K562 (cell line): ENCODE results near the gene ARMH4. TPM values are rescaled to one million over a fixed set of nuclear protein-coding genes. Genes with fewer than 3 reads are reported as not detected.

ENCODE experiments used
- ASH1L ChIP-seq: fragments of 450-650 bp; IDR thresholded peaks from 2 replicates; pipeline ENCODE4 v1.6.1; 2018; ENCODE audit warnings: borderline replicate concordance, mild to moderate bottlenecking, low read depth; ENCODE audit not compliant: partially characterized antibody
- BHLHE40 ChIP-seq: IDR thresholded peaks from 2 replicates; pipeline ENCODE4 v1.6.1; 2011; ENCODE audit warnings: low read length, improper control_type of control experiment
- BRD9 ChIP-seq: fragments of 450-650 bp; IDR thresholded peaks from 2 replicates; pipeline ENCODE4 v1.6.1; 2018; ENCODE audit warnings: low read depth; ENCODE audit not compliant: partially characterized antibody
- CREM ChIP-seq: IDR thresholded peaks from 2 replicates; pipeline ENCODE4 v1.6.1; 2014; ENCODE audit warnings: antibody characterized with exemption, low read depth
- CTBP1 ChIP-seq: fragments of 450-650 bp; IDR thresholded peaks from 2 replicates; pipeline ENCODE4 v1.6.1; 2016; ENCODE audit warnings: borderline replicate concordance
- GATAD2B ChIP-seq: fragments of 450-650 bp; IDR thresholded peaks from 2 replicates; pipeline ENCODE4 v1.6.1; 2017; ENCODE audit warnings: mild to moderate bottlenecking, borderline replicate concordance
- GTF2A2 ChIP-seq: IDR thresholded peaks from 2 replicates; pipeline ENCODE4 v1.6.1; 2016; ENCODE audit warnings: mild to moderate bottlenecking, missing genetic modification characterization, missing compliant biosample characterization
- POLR2B ChIP-seq: fragments of 450-650 bp; IDR thresholded peaks from 2 replicates; pipeline ENCODE4 v1.6.1; 2018; ENCODE audit warnings: low read depth; ENCODE audit not compliant: partially characterized antibody
- PPARD ChIP-seq: fragments of 250-450 bp; sonication (Bioruptor Pico); IDR thresholded peaks from 2 replicates; pipeline ENCODE4 v1.8.0; 2022; ENCODE audit warnings: inconsistent platforms, mild to moderate bottlenecking, moderate library complexity
- SREBF2 ChIP-seq: sonication (generic); formaldehyde crosslinking; IDR thresholded peaks from 2 replicates; pipeline ENCODE4 v1.4.0; 2020; ENCODE audit warnings: mild to moderate bottlenecking, missing genetic modification reagents
- TEAD4 ChIP-seq, 2 experiments: sonication (generic) in 1 of 2; formaldehyde crosslinking in 1 of 2; IDR thresholded peaks; 2 replicates each; pipeline versions ENCODE4 v1.6.1 to v1.8.0; 2012 to 2022; ENCODE audit warnings: borderline replicate concordance in 1 of 2, inconsistent platforms in 1 of 2, low read length in 1 of 2, mild to moderate bottlenecking in 1 of 2, missing genetic modification reagents in 1 of 2
- ZBTB7A ChIP-seq: IDR thresholded peaks from 2 replicates; pipeline ENCODE4 v1.6.1; 2011; ENCODE audit warnings: low read depth, mild to moderate bottlenecking, low read length, moderate library complexity, borderline replicate concordance; ENCODE audit not compliant: control insufficient read depth
- ZC3H11A ChIP-seq: IDR thresholded peaks from 2 replicates; pipeline ENCODE4 v1.6.1; 2012; ENCODE audit warnings: low read depth, low read length, improper control_type of control experiment
- ZC3H8 ChIP-seq: fragments of 450-650 bp; IDR thresholded peaks from 2 replicates; pipeline ENCODE4 v1.6.1; 2017
- ZNF644 ChIP-seq: fragments of 200-800 bp; sonication (Bioruptor generic); IDR thresholded peaks from 2 replicates; pipeline ENCODE4 v1.6.1; 2016; ENCODE audit warnings: low read depth, missing genetic modification characterization, missing compliant biosample characterization
- polyA plus RNA-seq, 8 experiments: library from polyadenylated mRNA; depleted of rRNA in 4 of 8; stranded (reverse) in 5 of 8; unstranded in 3 of 8; fragments of >200 nt; fragmentation: Nextera tagmentation in 2 of 8; fragmentation: Illumina TruSeq in 1 of 8; extraction: Ambion mirVana in 2 of 8; extraction: Trizol in 1 of 8; gene quantifications; 2 replicates each; pipeline versions ENCODE4 v1.2.1 to v1.2.3, GENCODE V29; 2011 to 2014; ENCODE audit warnings: inconsistent platforms in 1 of 8, missing spikeins in 1 of 8
- total RNA-seq, 7 experiments: library from RNA; depleted of rRNA in 6 of 7; stranded (reverse); fragments of >200 nt in 6 of 7; fragmentation: Illumina TruSeq in 2 of 7; extraction: Trizol in 2 of 7; gene quantifications; 2 replicates each; pipeline versions ENCODE4 v1.2.1 to v1.2.3, GENCODE V29; 2011 to 2021; ENCODE audit warnings: low replicate concordance in 1 of 7
- TF ChIP-seq, protein P1 (sequence below): fragments of 450-650 bp; formaldehyde crosslinking; IDR thresholded peaks from 2 replicates; pipeline ENCODE4 v1.4.0; 2022; ENCODE audit warnings: mild to moderate bottlenecking, moderate library complexity
- TF ChIP-seq, protein P2 (sequence below): conservative IDR thresholded peaks from 2 replicates; pipeline ENCODE4 v1.6.1; 2011; ENCODE audit warnings: low read depth, mild to moderate bottlenecking, low read length; ENCODE audit not compliant: control insufficient read depth
- TF ChIP-seq, protein P3 (sequence below): sonication (generic); formaldehyde crosslinking; IDR thresholded peaks from 2 replicates; pipeline ENCODE4 v1.8.0; 2023; ENCODE audit warnings: mild to moderate bottlenecking, missing genetic modification reagents
- TF ChIP-seq, protein P4 (sequence below): fragments of 150-350 bp; conservative IDR thresholded peaks from 2 replicates; pipeline ENCODE4 v1.6.1; 2014; ENCODE audit warnings: low read length

ARMH4 gene
- total and polyA plus RNA-seq, 9 of the 15 experiments (the other 6 are each of a cell fraction or from before 2014, with no cell fraction given) = 0.06 to 0.98 (median 0.07) TPM; not detected in 2

DNA sequence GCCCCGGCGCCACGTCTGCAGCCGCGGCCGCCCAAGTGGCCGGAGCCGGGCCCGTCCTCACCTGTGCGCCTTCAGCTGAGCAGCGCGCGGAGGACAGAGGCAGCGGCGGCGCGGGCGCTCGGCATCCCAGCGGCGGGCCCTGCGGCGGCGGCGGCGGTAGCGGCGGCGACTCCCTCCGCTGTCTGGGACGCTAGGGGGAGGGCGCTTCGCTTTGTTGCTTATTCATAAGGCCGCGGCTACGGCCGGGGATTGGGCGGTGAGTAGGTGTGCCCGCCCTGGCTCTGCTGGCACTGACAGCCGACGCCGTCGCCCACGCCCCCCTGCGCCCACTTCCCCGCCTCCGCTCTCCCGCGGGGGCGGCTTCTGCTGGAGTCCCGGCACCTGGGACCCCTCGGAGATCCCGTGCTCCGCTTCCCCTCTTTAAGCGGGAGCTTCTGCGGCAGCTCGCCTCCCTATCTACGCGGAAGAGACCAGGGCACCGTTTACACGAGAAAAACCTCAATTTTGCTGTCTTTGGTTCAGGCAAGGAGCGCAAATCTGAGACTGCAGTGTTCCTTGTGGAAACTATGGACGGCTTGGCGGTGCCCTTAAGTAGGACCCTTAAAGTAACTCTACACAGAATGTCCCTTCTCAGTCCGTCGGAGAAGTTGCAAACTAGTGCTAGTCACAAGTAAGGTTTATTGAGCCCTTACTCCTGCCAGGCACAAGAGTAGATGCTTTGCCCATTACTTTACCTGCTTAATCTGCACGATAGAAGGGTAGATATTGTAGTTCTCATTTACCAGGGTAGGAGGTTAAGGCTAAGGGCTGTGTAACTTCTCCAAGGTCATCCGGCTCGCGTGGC, at the start of gene ARMH4 (continued):
- TF ChIP-seq, protein P1, sequence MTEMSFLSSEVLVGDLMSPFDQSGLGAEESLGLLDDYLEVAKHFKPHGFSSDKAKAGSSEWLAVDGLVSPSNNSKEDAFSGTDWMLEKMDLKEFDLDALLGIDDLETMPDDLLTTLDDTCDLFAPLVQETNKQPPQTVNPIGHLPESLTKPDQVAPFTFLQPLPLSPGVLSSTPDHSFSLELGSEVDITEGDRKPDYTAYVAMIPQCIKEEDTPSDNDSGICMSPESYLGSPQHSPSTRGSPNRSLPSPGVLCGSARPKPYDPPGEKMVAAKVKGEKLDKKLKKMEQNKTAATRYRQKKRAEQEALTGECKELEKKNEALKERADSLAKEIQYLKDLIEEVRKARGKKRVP (CRISPR knock-in tag) = no peak
- TF ChIP-seq TEAD4 (IDR thresholded peaks at IDR 0.05; ENCODE audit: low read length) (no peak), TEAD4 (CRISPR knock-in tag; IDR thresholded peaks at IDR 0.05; ENCODE audit: borderline replicate concordance) (no peak), ZC3H8 (no peak), GATAD2B (0 out of 2 replicates have a peak, but pooled peaks have one; percentile 33), PPARD (CRISPR knock-in tag) (no peak), CREM (no peak), ZNF644 (no peak), SREBF2 (no peak), BHLHE40 (no peak), POLR2B (no peak), BRD9 (no peak), ZBTB7A (peak; percentile 20; the same call in 1 of the 2 replicates), ZC3H11A (no peak), GTF2A2 (tag) (no peak), CTBP1 (peak; percentile 78; the same call in 1 of the 2 replicates), ASH1L (no peak)
- TF ChIP-seq, protein P2, sequence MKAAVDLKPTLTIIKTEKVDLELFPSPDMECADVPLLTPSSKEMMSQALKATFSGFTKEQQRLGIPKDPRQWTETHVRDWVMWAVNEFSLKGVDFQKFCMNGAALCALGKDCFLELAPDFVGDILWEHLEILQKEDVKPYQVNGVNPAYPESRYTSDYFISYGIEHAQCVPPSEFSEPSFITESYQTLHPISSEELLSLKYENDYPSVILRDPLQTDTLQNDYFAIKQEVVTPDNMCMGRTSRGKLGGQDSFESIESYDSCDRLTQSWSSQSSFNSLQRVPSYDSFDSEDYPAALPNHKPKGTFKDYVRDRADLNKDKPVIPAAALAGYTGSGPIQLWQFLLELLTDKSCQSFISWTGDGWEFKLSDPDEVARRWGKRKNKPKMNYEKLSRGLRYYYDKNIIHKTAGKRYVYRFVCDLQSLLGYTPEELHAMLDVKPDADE = no peak
- TF ChIP-seq, protein P3, sequence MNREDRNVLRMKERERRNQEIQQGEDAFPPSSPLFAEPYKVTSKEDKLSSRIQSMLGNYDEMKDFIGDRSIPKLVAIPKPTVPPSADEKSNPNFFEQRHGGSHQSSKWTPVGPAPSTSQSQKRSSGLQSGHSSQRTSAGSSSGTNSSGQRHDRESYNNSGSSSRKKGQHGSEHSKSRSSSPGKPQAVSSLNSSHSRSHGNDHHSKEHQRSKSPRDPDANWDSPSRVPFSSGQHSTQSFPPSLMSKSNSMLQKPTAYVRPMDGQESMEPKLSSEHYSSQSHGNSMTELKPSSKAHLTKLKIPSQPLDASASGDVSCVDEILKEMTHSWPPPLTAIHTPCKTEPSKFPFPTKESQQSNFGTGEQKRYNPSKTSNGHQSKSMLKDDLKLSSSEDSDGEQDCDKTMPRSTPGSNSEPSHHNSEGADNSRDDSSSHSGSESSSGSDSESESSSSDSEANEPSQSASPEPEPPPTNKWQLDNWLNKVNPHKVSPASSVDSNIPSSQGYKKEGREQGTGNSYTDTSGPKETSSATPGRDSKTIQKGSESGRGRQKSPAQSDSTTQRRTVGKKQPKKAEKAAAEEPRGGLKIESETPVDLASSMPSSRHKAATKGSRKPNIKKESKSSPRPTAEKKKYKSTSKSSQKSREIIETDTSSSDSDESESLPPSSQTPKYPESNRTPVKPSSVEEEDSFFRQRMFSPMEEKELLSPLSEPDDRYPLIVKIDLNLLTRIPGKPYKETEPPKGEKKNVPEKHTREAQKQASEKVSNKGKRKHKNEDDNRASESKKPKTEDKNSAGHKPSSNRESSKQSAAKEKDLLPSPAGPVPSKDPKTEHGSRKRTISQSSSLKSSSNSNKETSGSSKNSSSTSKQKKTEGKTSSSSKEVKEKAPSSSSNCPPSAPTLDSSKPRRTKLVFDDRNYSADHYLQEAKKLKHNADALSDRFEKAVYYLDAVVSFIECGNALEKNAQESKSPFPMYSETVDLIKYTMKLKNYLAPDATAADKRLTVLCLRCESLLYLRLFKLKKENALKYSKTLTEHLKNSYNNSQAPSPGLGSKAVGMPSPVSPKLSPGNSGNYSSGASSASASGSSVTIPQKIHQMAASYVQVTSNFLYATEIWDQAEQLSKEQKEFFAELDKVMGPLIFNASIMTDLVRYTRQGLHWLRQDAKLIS (CRISPR knock-in tag) = no peak
- TF ChIP-seq, protein P4, sequence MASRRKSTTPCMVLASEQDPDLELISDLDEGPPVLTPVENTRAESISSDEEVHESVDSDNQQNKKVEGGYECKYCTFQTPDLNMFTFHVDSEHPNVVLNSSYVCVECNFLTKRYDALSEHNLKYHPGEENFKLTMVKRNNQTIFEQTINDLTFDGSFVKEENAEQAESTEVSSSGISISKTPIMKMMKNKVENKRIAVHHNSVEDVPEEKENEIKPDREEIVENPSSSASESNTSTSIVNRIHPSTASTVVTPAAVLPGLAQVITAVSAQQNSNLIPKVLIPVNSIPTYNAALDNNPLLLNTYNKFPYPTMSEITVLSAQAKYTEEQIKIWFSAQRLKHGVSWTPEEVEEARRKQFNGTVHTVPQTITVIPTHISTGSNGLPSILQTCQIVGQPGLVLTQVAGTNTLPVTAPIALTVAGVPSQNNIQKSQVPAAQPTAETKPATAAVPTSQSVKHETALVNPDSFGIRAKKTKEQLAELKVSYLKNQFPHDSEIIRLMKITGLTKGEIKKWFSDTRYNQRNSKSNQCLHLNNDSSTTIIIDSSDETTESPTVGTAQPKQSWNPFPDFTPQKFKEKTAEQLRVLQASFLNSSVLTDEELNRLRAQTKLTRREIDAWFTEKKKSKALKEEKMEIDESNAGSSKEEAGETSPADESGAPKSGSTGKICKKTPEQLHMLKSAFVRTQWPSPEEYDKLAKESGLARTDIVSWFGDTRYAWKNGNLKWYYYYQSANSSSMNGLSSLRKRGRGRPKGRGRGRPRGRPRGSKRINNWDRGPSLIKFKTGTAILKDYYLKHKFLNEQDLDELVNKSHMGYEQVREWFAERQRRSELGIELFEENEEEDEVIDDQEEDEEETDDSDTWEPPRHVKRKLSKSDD = no peak
